GM23338 (cell line): Measurements from ENCODE around the gene ARL8B. TPM values are rescaled to one million over a fixed set of nuclear protein-coding genes. Genes with fewer than 3 reads are reported as not detected.

ENCODE experiments used
- ATAC-seq: fragments of 200-7000 bp; cut with Tn5 transposase; 3 replicates; pipeline ENCODE4 v1.9.1; 2020
- DNase-seq: peaks from one replicate; pipeline ENCODE4 v3.0.0-alpha.2; 2015; ENCODE audit warnings: low spot score
- H2AFZ ChIP-seq: fragments of 200-600 bp; sonication (generic); 2 replicates; pipeline ENCODE4 v1.8.0; 2016; ENCODE audit warnings: antibody characterized with exemption, mild to moderate bottlenecking, moderate library complexity
- H3F3A ChIP-seq: fragments of 200-600 bp; sonication (generic); replicated peaks from 2 replicates; pipeline ENCODE4 v1.8.0; 2017; ENCODE audit warnings: antibody characterized with exemption, mixed run types, low read depth
- H3K27ac ChIP-seq: fragments of 200-600 bp; sonication (generic); 2 replicates; pipeline ENCODE4 v1.6.1; 2016; ENCODE audit warnings: low read depth
- H3K27me3 ChIP-seq: fragments of 200-600 bp; sonication (generic); 2 replicates; pipeline ENCODE4 v1.8.0; 2016; ENCODE audit warnings: mild to moderate bottlenecking, mixed run types, moderate library complexity; ENCODE audit not compliant: insufficient read depth
- H3K36me3 ChIP-seq: fragments of 200-600 bp; sonication (generic); 2 replicates; pipeline ENCODE4 v1.8.0; 2016; ENCODE audit warnings: mild to moderate bottlenecking; ENCODE audit not compliant: insufficient read depth
- H3K4me1 ChIP-seq: fragments of 200-600 bp; sonication (generic); 2 replicates; pipeline ENCODE4 v1.8.0; 2016; ENCODE audit warnings: mild to moderate bottlenecking, moderate library complexity; ENCODE audit not compliant: insufficient read depth
- H3K4me2 ChIP-seq: fragments of 200-600 bp; sonication (generic); 2 replicates; pipeline ENCODE4 v1.7.1; 2017; ENCODE audit warnings: mixed run types
- H3K4me3 ChIP-seq: fragments of 200-600 bp; sonication (generic); 2 replicates; pipeline ENCODE4 v1.6.1; 2016; ENCODE audit warnings: mixed run types
- H3K79me2 ChIP-seq: fragments of 200-600 bp; sonication (generic); replicated peaks from 2 replicates; pipeline ENCODE4 v1.8.0; 2017; ENCODE audit warnings: mild to moderate bottlenecking; ENCODE audit not compliant: insufficient read depth
- H3K9me2 ChIP-seq: fragments of 200-600 bp; sonication (generic); 2 replicates; pipeline ENCODE4 v1.8.0; 2017; ENCODE audit not compliant: insufficient read depth
- H4K20me1 ChIP-seq: fragments of 200-600 bp; sonication (generic); replicated peaks from 2 replicates; pipeline ENCODE4 v1.8.0; 2017; ENCODE audit warnings: mild to moderate bottlenecking; ENCODE audit not compliant: insufficient read depth
- H3K27ac Mint-ChIP-seq: 2 replicates; pipeline ENCODE4 v1.8.0; 2020; ENCODE audit warnings: inconsistent platforms, mild to moderate bottlenecking, moderate library complexity, mixed read lengths
- H3K27me3 Mint-ChIP-seq: 3 replicates; pipeline ENCODE4 v1.8.0; 2022; ENCODE audit warnings: low read depth, mild to moderate bottlenecking, moderate library complexity, mixed read lengths, inconsistent platforms; ENCODE audit not compliant: insufficient read depth, poor library complexity
- H3K36me3 Mint-ChIP-seq: 3 replicates; pipeline ENCODE4 v1.8.0; 2021; ENCODE audit warnings: low read depth, mild to moderate bottlenecking, inconsistent platforms, moderate library complexity, mixed read lengths
- H3K4me1 Mint-ChIP-seq: 3 replicates; pipeline ENCODE4 v1.8.0; 2020; ENCODE audit warnings: mild to moderate bottlenecking, inconsistent platforms, mixed read lengths
- H3K4me3 Mint-ChIP-seq: 3 replicates; pipeline ENCODE4 v1.8.0; 2021; ENCODE audit warnings: moderate library complexity, mild to moderate bottlenecking, inconsistent platforms, mixed read lengths
- H3K9me3 Mint-ChIP-seq: 3 replicates; pipeline ENCODE4 v1.8.0; 2020; ENCODE audit warnings: moderate library complexity, mild to moderate bottlenecking, inconsistent platforms, mixed read lengths
- EZH2 ChIP-seq: fragments of 200-600 bp; sonication (generic); IDR thresholded peaks from one replicate; pipeline ENCODE4 v1.8.0; 2017; ENCODE audit warnings: antibody characterized with exemption, mild to moderate bottlenecking, low read depth; ENCODE audit not compliant: unreplicated experiment
- JUNB ChIP-seq: IDR thresholded peaks from one replicate; pipeline ENCODE4 v1.6.1; 2016; ENCODE audit warnings: antibody characterized with exemption; ENCODE audit not compliant: unreplicated experiment
- NANOG ChIP-seq: IDR thresholded peaks from 2 replicates; pipeline ENCODE4 v1.6.1; 2016; ENCODE audit warnings: antibody characterized with exemption, borderline replicate concordance
- POLR2AphosphoS5 ChIP-seq: IDR thresholded peaks from 2 replicates; pipeline ENCODE4 v1.6.1; 2016; ENCODE audit warnings: antibody characterized with exemption, low read depth
- STAT1 ChIP-seq: IDR thresholded peaks from one replicate; pipeline ENCODE4 v1.6.1; 2016; ENCODE audit warnings: antibody characterized with exemption; ENCODE audit not compliant: unreplicated experiment
- polyA plus RNA-seq: library from polyadenylated mRNA; unstranded; fragments of >200 nt; fragmentation: Nextera tagmentation; extraction: Ambion mirVana; gene quantifications from 2 replicates; pipeline ENCODE4 v1.2.1, GENCODE V29; 2016
- total RNA-seq: library from RNA; depleted of rRNA; stranded (reverse); fragments of >200 nt; shearing (Covaris generic); gene quantifications from 2 replicates; pipeline ENCODE4 v1.2.3, GENCODE V29; 2014
- TF ChIP-seq, protein P1 (sequence below), 2 experiments: fragments of 200-600 bp in 1 of 2; sonication (generic) in 1 of 2; conservative IDR thresholded peaks; 2 replicates each; pipeline versions ENCODE4 v1.5.1 to v1.6.1; 2016 to 2017; ENCODE audit warnings: antibody characterized with exemption in 2 of 2, low read depth in 2 of 2, mild to moderate bottlenecking in 2 of 2, moderate library complexity in 1 of 2
- TF ChIP-seq, protein P2 (sequence below): fragments of 250-450 bp; sonication (Bioruptor Pico); IDR thresholded peaks from 2 replicates; pipeline ENCODE4 v1.5.0; 2020; ENCODE audit warnings: mild to moderate bottlenecking, moderate library complexity
- TF ChIP-seq, protein P3 (sequence below): IDR thresholded peaks from one replicate; pipeline ENCODE4 v1.6.1; 2018; ENCODE audit warnings: antibody characterized with exemption; ENCODE audit not compliant: unreplicated experiment

Gene ARL8B
- total and polyA plus RNA-seq, 2 experiments from 2014 or later = 25.5 to 40.8 TPM

DNA sequence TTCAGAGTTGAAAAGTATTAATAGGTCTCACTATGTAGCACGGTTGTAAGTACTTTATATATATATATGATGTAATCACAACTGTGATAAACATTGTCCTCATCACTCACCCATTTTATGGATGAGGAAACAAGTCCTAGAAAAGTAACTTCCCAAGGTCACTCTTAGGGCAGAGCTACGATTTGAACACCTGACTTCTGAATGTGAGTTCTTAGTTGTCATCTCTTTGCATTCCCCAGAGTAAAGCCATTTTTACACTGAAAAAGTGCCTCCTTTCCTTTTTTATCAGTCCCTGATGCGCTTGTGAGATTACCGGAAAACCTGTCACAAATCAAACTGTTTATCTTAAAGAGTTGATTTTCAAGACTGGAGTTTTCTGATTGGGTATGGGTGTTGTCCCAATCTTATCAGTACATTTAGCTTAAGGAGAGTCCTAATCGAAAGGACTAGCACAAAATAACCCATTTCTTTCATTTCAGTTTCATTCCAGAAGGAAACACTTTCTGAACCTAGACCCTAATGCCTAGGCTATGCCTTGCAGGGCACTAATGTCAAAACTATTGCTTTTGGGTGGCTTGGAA is 63.1 kb downstream of the ARL8B start:
- H3K79me2 ChIP-seq = peaks cover 19% of the 10 kb centered on the region
- H3K9me2 ChIP-seq = no peaks in the 10 kb centered on the region
- H3K4me1 Mint-ChIP-seq = peaks cover 28% of the 10 kb centered on the region
- peaks cover 2% of the 10 kb centered on the region; the same call in 2 of the 3 replicates for H3K36me3 Mint-ChIP-seq
- H3K4me3 Mint-ChIP-seq = no peak overlapping the region
- H3K27me3 Mint-ChIP-seq = peaks cover 5% of the 10 kb centered on the region
- no peaks in the 10 kb centered on the region for H3K36me3 ChIP-seq
- no peak overlapping the region for H2AFZ ChIP-seq
- ATAC-seq (no peak), DNase-seq (no peak)
- H3K27ac Mint-ChIP-seq = no peak overlapping the region
- H3K4me2 ChIP-seq = 0 out of 2 replicates have a peak overlapping the region, but pooled peaks have one; percentile 96
- H3F3A ChIP-seq = no peaks in the 10 kb centered on the region
- no peak overlapping the region for H3K4me3 ChIP-seq
- no peaks in the 10 kb centered on the region for H3K9me3 Mint-ChIP-seq
- no peak overlapping the region for H3K27ac ChIP-seq
- H3K27me3 ChIP-seq = peaks cover 16% of the 10 kb centered on the region; the same call in 1 of the 2 replicates
- TF ChIP-seq, protein P1, sequence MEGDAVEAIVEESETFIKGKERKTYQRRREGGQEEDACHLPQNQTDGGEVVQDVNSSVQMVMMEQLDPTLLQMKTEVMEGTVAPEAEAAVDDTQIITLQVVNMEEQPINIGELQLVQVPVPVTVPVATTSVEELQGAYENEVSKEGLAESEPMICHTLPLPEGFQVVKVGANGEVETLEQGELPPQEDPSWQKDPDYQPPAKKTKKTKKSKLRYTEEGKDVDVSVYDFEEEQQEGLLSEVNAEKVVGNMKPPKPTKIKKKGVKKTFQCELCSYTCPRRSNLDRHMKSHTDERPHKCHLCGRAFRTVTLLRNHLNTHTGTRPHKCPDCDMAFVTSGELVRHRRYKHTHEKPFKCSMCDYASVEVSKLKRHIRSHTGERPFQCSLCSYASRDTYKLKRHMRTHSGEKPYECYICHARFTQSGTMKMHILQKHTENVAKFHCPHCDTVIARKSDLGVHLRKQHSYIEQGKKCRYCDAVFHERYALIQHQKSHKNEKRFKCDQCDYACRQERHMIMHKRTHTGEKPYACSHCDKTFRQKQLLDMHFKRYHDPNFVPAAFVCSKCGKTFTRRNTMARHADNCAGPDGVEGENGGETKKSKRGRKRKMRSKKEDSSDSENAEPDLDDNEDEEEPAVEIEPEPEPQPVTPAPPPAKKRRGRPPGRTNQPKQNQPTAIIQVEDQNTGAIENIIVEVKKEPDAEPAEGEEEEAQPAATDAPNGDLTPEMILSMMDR (conservative IDR thresholded peaks at IDR 0.05; ENCODE audit: low read depth in 2 of 2) = no peak
- TF ChIP-seq NANOG = no peak
- H3K4me1 ChIP-seq = peaks cover 17% of the 10 kb centered on the region
- H4K20me1 ChIP-seq = peaks cover 5% of the 10 kb centered on the region

DNA sequence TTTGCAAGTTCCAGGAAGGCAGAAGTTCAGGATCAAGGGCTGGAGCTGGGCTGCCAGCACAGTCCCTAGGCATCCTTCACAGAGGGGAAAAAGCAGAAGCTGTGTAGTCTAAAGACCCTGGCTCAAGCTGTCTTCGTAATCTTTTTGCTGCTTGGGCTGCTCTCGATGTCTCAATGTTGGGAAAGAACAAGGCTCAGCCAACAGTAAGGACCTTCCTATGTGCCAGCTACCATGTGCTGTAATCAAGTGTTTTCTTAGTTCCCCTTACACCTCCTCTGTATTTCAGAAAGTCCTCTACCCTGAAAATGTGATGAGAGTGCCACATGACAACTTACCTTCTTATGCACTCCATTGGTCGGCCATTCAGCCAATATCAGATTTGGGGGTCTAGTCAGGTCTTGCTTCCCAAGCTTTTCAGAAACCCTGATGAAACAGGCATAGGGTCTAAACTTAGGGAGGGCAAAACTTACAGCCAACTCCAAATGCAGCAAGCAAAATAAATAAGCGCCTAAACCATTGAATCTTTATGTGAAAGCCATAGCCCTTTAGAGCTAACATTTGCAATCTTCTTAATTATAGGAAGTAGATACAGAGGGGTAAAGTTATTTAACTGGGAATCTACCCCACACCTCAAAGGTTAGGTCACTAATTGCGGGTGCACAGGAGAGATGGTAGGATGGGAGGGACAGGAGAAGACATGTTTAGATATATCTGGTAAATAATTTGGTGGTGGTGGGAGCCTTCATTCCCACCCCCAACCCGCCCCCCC is 64.2 kb downstream of the ARL8B start:
- peaks cover 5% of the 10 kb centered on the region; the same call in 2 of the 3 replicates for H3K36me3 Mint-ChIP-seq
- H3K4me3 ChIP-seq = peak overlapping the region; percentile 68
- ATAC-seq (no peak), DNase-seq (no peak)
- no peaks in the 10 kb centered on the region for H3F3A ChIP-seq
- H3K4me1 ChIP-seq = peaks cover 17% of the 10 kb centered on the region
- no peak overlapping the region for H2AFZ ChIP-seq
- no peak overlapping the region for H3K27ac Mint-ChIP-seq
- H3K4me1 Mint-ChIP-seq = peaks cover 29% of the 10 kb centered on the region
- H3K4me3 Mint-ChIP-seq = peak overlapping the region; percentile 86
- H3K27me3 Mint-ChIP-seq = peaks cover 5% of the 10 kb centered on the region
- no peaks in the 10 kb centered on the region for H3K9me3 Mint-ChIP-seq
- H3K27me3 ChIP-seq = peaks cover 16% of the 10 kb centered on the region; the same call in 1 of the 2 replicates
- peaks cover 30% of the 10 kb centered on the region for H3K79me2 ChIP-seq
- peak overlapping the region; percentile 96 for H3K4me2 ChIP-seq
- H4K20me1 ChIP-seq = peaks cover 5% of the 10 kb centered on the region
- no peaks in the 10 kb centered on the region for H3K9me2 ChIP-seq
- no peaks in the 10 kb centered on the region for H3K36me3 ChIP-seq
- no peak overlapping the region for H3K27ac ChIP-seq
- TF ChIP-seq JUNB = no peak
- no peak for TF ChIP-seq STAT1
- TF ChIP-seq, protein P2, sequence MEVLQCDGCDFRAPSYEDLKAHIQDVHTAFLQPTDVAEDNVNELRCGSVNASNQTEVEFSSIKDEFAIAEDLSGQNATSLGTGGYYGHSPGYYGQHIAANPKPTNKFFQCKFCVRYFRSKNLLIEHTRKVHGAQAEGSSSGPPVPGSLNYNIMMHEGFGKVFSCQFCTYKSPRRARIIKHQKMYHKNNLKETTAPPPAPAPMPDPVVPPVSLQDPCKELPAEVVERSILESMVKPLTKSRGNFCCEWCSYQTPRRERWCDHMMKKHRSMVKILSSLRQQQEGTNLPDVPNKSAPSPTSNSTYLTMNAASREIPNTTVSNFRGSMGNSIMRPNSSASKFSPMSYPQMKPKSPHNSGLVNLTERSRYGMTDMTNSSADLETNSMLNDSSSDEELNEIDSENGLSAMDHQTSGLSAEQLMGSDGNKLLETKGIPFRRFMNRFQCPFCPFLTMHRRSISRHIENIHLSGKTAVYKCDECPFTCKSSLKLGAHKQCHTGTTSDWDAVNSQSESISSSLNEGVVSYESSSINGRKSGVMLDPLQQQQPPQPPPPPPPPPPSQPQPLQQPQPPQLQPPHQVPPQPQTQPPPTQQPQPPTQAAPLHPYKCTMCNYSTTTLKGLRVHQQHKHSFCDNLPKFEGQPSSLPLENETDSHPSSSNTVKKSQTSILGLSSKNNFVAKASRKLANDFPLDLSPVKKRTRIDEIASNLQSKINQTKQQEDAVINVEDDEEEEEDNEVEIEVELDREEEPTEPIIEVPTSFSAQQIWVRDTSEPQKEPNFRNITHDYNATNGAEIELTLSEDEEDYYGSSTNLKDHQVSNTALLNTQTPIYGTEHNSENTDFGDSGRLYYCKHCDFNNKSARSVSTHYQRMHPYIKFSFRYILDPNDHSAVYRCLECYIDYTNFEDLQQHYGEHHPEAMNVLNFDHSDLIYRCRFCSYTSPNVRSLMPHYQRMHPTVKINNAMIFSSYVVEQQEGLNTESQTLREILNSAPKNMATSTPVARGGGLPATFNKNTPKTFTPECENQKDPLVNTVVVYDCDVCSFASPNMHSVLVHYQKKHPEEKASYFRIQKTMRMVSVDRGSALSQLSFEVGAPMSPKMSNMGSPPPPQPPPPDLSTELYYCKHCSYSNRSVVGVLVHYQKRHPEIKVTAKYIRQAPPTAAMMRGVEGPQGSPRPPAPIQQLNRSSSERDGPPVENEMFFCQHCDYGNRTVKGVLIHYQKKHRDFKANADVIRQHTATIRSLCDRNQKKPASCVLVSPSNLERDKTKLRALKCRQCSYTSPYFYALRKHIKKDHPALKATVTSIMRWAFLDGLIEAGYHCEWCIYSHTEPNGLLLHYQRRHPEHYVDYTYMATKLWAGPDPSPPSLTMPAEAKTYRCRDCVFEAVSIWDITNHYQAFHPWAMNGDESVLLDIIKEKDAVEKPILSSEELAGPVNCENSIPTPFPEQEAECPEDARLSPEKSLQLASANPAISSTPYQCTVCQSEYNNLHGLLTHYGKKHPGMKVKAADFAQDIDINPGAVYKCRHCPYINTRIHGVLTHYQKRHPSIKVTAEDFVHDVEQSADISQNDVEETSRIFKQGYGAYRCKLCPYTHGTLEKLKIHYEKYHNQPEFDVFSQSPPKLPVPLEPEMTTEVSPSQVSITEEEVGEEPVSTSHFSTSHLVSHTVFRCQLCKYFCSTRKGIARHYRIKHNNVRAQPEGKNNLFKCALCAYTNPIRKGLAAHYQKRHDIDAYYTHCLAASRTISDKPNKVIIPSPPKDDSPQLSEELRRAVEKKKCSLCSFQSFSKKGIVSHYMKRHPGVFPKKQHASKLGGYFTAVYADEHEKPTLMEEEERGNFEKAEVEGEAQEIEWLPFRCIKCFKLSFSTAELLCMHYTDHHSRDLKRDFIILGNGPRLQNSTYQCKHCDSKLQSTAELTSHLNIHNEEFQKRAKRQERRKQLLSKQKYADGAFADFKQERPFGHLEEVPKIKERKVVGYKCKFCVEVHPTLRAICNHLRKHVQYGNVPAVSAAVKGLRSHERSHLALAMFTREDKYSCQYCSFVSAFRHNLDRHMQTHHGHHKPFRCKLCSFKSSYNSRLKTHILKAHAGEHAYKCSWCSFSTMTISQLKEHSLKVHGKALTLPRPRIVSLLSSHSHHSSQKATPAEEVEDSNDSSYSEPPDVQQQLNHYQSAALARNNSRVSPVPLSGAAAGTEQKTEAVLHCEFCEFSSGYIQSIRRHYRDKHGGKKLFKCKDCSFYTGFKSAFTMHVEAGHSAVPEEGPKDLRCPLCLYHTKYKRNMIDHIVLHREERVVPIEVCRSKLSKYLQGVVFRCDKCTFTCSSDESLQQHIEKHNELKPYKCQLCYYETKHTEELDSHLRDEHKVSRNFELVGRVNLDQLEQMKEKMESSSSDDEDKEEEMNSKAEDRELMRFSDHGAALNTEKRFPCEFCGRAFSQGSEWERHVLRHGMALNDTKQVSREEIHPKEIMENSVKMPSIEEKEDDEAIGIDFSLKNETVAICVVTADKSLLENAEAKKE (CRISPR knock-in tag) = no peak
- TF ChIP-seq POLR2AphosphoS5 = no peak
- TF ChIP-seq, protein P3, sequence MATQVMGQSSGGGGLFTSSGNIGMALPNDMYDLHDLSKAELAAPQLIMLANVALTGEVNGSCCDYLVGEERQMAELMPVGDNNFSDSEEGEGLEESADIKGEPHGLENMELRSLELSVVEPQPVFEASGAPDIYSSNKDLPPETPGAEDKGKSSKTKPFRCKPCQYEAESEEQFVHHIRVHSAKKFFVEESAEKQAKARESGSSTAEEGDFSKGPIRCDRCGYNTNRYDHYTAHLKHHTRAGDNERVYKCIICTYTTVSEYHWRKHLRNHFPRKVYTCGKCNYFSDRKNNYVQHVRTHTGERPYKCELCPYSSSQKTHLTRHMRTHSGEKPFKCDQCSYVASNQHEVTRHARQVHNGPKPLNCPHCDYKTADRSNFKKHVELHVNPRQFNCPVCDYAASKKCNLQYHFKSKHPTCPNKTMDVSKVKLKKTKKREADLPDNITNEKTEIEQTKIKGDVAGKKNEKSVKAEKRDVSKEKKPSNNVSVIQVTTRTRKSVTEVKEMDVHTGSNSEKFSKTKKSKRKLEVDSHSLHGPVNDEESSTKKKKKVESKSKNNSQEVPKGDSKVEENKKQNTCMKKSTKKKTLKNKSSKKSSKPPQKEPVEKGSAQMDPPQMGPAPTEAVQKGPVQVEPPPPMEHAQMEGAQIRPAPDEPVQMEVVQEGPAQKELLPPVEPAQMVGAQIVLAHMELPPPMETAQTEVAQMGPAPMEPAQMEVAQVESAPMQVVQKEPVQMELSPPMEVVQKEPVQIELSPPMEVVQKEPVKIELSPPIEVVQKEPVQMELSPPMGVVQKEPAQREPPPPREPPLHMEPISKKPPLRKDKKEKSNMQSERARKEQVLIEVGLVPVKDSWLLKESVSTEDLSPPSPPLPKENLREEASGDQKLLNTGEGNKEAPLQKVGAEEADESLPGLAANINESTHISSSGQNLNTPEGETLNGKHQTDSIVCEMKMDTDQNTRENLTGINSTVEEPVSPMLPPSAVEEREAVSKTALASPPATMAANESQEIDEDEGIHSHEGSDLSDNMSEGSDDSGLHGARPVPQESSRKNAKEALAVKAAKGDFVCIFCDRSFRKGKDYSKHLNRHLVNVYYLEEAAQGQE = no peak
- no peak for TF ChIP-seq EZH2
- no peak for TF ChIP-seq NANOG
